Activated T-helper 1 cell treated with anti-CD3 and anti-CD28 coated beads, Interleukin-12 subunit alpha, Interleukin-12 subunit beta, Interleukin-2, Interleukin-4 antibody, amounts not matched to agents 30 ng/mL and 10 ng/mL and 1 ng/mL, durations not matched to agents 14 hours and 24 hours and 36 hours (primary cell): Measurements from ENCODE around the gene SDHAF3. TPM values are rescaled to one million over a fixed set of nuclear protein-coding genes. Genes with fewer than 3 reads are reported as not detected.
"Not testable (repeated sequence)": the region's sequence is repeated elsewhere in the genome, so short reads cannot be mapped to it uniquely, and the experiment has no call there.

Source experiments
- DNase-seq: peaks from one replicate; pipeline ENCODE4 v3.0.0; 2021; ENCODE audit warnings: low spot score
- H3K27ac Mint-ChIP-seq: one replicate; pipeline ENCODE4 v1.8.0; 2021; ENCODE audit warnings: mild to moderate bottlenecking, mixed read lengths
- H3K27me3 Mint-ChIP-seq: one replicate; pipeline ENCODE4 v1.8.0; 2022; ENCODE audit warnings: mild to moderate bottlenecking, moderate library complexity, mixed read lengths; ENCODE audit not compliant: insufficient read depth
- H3K36me3 Mint-ChIP-seq: one replicate; pipeline ENCODE4 v1.8.0; 2021; ENCODE audit warnings: low read depth, mixed read lengths
- H3K4me1 Mint-ChIP-seq: one replicate; pipeline ENCODE4 v1.8.0; 2021; ENCODE audit warnings: low read depth, mixed read lengths
- H3K4me3 Mint-ChIP-seq: one replicate; pipeline ENCODE4 v1.8.0; 2021; ENCODE audit warnings: mild to moderate bottlenecking, moderate library complexity, mixed read lengths
- H3K9me3 Mint-ChIP-seq: one replicate; pipeline ENCODE4 v1.8.0; 2021; ENCODE audit warnings: mixed read lengths
- intact Hi-C: fragments of 100-400 bp; cut with micrococcal nuclease; formaldehyde crosslinking; loops from one replicate; pipeline ENCODE4 v1.15.1; 2024
- total RNA-seq: library from RNA; stranded (reverse); gene quantifications from 2 replicates; pipeline ENCODE4 v1.2.3, GENCODE V29; 2022

Gene SDHAF3
- total RNA-seq, result 24.1 and 25.4 TPM in 2 replicates

DNA sequence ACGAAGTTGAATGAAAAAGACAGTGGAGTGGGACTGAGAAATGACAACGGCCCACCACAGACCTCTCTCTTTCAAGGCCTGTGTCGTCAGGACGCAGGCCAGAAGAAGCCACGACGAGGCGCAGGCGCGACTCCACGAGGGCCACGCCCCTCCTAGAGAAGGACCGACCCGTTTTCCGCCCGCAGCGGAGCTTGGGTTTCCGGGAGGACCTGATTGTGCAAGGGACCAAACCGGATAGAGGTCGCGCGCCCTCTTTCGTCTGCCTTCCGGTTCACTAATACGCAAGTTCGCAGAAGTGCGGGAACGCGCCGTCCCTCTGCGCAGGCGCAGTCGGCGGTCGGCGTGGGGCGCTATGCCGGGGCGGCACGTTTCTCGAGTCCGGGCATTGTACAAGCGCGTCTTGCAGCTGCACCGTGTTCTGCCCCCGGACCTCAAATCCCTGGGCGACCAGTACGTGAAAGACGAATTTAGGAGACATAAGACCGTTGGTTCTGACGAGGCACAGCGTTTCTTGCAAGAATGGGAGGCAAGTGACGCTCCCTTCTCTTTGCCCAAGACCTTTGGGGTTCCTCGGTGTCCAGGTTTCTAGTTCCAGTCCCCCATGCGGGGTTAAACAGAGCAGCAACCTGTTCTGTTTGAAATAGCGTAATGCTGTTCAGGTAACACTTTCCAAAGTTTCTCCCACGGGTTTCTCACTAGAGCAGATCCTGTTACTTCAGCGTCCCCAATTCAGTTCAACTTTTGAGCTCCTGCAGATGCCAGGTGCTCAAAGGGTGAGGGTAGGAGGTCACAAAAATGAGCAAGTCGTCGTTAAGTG lies at the start of gene SDHAF3:
Gene SDHAF3, plus strand, starts transcription at position 327 of the 817 bp plus-strand sequence. Its CDS starts 26 bp downstream, at position 353.
- H3K4me1 Mint-ChIP-seq, result peaks cover 37% of the 10 kb centered on the region
- no peaks in the 10 kb centered on the region for H3K27me3 Mint-ChIP-seq
- peaks cover 7% of the 10 kb centered on the region for H3K36me3 Mint-ChIP-seq
- H3K27ac Mint-ChIP-seq, result peak within 1 kb of the TSS; percentile 91
- peaks cover 14% of the 10 kb centered on the region for H3K9me3 Mint-ChIP-seq
- peak; percentile 97 for DNase-seq
- H3K4me3 Mint-ChIP-seq, result peak within 1 kb of the TSS; percentile 94
- intact Hi-C loops, result loop anchor here (1.0 to 10.0 kb wide), 9 partner anchors 60 to 990 kb away; partner anchors contain the start of genes ASNS, LMTK2 and SEM1

DNA sequence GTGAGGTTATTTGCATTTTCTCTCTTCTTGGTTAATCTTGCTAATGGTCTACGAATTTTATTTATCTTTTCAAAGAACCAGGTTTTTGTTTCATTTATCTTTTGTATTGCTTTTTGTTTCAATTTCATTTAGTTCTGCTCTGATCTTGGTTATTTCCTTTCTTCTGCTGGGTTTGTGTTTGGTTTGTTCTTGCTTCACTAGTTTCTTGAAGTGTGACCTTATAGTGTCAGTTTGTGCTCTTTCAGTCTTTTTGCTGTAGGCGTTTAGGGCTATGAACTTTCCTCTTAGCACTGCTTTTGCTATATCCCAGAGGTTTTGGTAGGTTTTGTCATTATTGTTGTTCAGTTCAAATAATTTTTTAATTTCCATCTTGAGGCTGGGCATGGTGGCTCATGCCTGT lies 45.5 kb upstream of the SDHAF3 start:
- H3K27ac Mint-ChIP-seq, H3K36me3 Mint-ChIP-seq, H3K9me3 Mint-ChIP-seq, H3K4me1 Mint-ChIP-seq, intact Hi-C loops, DNase-seq, H3K27me3 Mint-ChIP-seq, H3K4me3 Mint-ChIP-seq: not testable (repeated sequence)

DNA sequence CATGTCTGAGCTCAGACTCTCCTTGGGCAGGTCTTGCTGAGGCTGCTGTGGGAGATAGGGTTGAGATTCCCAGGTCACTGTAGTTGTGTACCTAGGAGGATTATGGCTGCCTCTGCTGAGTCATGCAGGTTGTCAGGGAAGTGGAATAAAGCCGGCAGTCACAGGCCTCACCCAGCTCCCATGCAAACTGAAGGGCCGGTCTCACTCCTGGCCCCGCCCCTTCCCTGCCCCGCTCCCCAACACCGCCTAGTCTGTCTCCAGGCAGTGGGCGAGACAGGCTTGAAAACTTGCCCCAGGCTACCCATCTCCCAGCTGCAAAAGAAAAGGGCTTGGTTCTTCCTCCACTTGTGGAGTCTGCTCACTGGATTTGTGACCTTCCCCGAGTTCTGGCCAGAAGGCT lies 41.6 kb upstream of the SDHAF3 start:
- Mint-ChIP-seq H3K36me3 (no peaks in the 10 kb centered on the region), H3K27me3 (peaks cover 5% of the 10 kb centered on the region), H3K4me1 (no peaks in the 10 kb centered on the region), H3K4me3 (no peak overlapping the region), H3K27ac (no peak overlapping the region), H3K9me3 (no peaks in the 10 kb centered on the region)
- DNase-seq, result no peak
- intact Hi-C loops, result no loop called here

DNA sequence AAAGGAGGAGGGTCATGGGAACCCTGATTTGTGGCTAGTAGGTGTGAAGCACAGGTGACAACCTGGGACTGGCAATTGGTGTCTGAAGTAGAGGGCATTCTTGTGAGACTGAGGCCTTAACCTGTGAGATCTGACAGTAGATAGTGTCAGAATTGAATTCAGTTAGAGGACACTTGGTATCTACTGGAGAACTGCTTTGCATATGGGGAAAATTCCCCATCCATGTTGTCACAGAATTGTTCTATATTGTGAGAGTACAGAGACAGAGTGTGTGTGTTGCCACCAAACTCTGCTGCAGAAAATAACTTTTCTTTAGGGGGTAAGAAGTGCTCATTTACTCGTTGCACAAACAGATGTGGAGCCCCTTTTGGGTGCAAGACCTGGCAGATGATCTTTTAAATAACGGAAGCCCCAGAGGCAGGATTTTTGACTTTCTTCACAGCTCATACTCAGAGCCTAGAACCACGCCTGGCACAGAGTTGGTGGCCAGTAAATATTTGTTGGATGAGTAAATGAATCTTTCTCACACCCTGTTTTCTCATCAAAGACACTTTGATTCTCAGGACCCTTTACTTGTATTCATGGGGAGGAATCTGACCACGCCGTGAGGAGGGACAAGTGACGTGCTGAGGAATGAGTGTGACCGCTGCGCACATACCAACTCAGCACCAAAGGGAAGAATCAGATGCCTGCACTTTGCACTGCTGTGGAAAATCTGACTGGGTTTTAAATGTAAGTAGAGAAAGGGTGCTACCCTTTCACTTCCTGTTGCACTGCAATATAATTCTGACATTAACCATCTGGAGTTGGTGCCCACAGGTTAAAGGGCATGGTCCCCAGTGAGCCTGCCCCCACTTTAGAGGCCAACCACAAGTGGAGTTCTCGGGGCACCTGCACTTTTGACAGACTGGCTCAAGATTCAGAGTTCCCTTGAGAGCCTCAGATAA lies 39.2 kb upstream of the SDHAF3 start:
- Mint-ChIP-seq H3K27me3 (peaks cover 5% of the 10 kb centered on the region), H3K27ac (no peak overlapping the region), H3K4me1 (no peaks in the 10 kb centered on the region), H3K4me3 (no peak overlapping the region), H3K36me3 (no peaks in the 10 kb centered on the region), H3K9me3 (no peaks in the 10 kb centered on the region)
- DNase-seq, result no peak
- intact Hi-C loops, result no loop called here

DNA sequence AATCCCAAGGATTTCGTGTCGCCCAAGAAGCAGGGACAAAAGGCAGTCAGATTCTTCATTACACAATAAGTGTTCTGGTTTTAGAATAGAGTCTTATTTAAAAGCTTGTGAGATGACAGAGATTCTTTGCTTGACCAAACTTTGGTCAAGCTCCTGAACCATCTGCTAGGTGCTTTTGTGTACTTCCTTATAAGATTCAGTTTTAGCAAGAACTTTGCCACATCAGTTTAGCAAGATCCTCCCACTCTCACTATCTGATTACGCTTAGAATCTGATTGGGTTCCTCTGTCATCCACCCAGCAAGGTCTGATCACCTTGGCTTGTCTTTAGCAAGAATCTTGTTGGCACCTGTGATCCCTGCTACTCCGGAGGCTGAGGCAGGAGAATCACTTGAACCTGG lies 38.2 kb upstream of the SDHAF3 start:
- no peaks in the 10 kb centered on the region for H3K36me3 Mint-ChIP-seq
- H3K27me3 Mint-ChIP-seq, result peaks cover 8% of the 10 kb centered on the region
- intact Hi-C loops, result no loop called here
- H3K9me3 Mint-ChIP-seq, result no peaks in the 10 kb centered on the region
- DNase-seq, result no peak
- H3K27ac Mint-ChIP-seq, result no peak overlapping the region
- no peak overlapping the region for H3K4me3 Mint-ChIP-seq
- H3K4me1 Mint-ChIP-seq, result no peaks in the 10 kb centered on the region

DNA sequence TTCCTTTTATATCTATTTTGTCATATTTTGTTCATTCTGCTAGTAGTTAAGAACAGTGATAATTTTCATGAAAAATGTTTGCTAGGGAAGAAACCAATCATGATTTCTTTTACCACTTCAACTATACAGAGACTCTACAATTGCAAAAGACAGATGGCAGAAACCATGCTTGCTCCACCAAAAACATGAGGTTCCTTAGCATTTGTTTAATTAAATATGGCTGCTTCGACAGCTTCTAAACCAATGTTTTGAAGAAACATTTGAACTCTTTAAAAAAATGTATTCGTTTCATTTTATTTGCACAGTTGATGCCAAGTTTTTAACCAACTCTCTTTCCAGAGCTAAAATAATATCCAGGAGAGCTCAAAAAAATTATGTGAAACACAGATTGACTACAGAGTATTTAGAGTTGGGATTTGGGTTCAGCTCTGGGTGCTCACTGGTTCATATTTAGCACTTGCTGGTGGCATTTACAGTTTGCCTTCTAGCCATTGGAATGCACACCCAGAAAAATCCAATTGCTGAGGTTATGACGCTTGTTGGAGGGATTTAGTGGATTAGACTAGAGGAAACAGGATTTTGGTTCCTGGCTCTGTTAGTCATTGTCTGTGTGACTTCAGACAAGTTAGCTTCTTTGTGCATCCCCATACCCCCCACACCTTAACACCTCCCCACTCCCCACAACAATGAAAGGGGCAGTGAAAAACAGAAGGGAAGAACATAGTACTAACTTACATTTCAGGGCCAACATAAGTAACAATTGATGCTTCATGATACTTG lies 35.8 kb upstream of the SDHAF3 start:
- no peak overlapping the region for H3K4me3 Mint-ChIP-seq
- H3K4me1 Mint-ChIP-seq, result no peaks in the 10 kb centered on the region
- no peak for DNase-seq
- H3K9me3 Mint-ChIP-seq, result no peaks in the 10 kb centered on the region
- H3K27me3 Mint-ChIP-seq, result peaks cover 9% of the 10 kb centered on the region
- H3K27ac Mint-ChIP-seq, result no peak overlapping the region
- intact Hi-C loops, result no loop called here
- no peaks in the 10 kb centered on the region for H3K36me3 Mint-ChIP-seq

DNA sequence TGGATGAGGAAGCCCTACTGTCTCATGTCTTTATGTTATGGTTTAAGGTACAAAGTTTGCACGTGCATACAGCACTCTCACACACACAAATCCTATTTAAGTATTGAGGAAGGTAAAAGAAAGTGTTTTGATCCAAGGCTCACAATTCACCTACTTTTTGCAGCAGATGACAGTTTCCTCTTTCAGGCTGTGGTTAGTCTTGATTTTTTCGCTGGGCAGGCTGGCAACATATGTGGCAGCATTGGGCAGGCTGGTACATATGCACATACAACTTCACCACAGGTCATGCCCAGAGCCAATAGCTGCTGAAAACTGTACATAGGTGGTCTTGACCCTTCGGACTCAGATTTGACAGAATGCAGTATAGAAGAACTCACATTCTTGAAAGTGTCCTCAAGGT lies 29.1 kb upstream of the SDHAF3 start:
- Mint-ChIP-seq H3K27me3 (peaks cover 21% of the 10 kb centered on the region), H3K4me3 (no peak overlapping the region), H3K36me3 (no peaks in the 10 kb centered on the region), H3K9me3 (no peaks in the 10 kb centered on the region), H3K4me1 (no peaks in the 10 kb centered on the region), H3K27ac (no peak overlapping the region)
- no peak for DNase-seq
- intact Hi-C loops, result no loop called here

DNA sequence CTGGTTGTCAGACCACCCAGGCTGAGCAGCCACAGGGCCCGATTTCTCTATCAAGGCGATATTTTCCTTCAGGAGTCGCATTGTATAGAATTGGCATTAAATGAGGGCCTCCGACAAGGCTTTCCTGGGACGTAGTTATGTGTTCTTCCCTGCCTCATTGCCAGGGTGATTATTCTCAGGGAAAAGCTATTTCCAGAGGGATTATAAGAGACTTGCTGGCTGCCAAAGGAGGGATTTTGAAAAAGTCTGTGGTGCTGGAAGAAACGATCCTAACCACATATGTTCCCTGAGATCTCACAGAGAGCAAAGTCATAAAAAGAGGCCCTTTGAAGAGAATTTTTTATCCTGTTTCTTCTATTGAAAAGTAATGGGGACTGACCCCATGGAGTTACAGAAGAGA lies 27.7 kb upstream of the SDHAF3 start:
- Mint-ChIP-seq H3K27ac (no peak overlapping the region), H3K4me1 (no peaks in the 10 kb centered on the region), H3K36me3 (no peaks in the 10 kb centered on the region), H3K9me3 (no peaks in the 10 kb centered on the region), H3K27me3 (peaks cover 19% of the 10 kb centered on the region), H3K4me3 (no peak overlapping the region)
- no peak for DNase-seq
- intact Hi-C loops, result no loop called here

DNA sequence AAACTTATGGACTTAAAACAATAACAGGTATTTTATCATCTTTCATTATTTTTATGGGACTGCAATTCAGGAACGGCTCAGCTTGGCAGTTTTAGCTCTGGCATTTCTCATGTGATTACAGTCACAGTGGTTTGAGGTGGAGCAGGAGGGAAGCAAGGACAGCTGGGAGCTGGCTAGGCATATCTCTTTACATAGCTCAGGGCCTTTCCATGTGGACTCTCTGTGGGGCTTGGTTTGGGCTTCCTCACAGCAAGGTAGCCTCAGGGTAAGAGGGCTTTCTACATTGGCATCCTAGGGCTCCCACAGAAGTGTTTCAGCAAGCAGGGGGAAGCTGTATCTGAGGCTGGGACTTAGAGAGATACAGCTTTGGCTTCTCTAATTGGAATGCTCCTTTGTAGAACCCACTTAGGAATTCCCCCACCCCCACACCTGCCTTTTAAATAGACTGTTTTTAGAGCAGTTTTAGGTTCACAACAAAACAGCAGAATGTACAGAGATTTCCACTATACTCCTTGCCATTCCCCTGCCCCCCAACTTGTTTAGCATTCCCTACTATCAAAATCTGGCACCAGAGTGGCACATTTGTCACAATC lies 26.6 kb upstream of the SDHAF3 start:
- H3K4me1 Mint-ChIP-seq, result no peaks in the 10 kb centered on the region
- H3K27ac Mint-ChIP-seq, result no peak overlapping the region
- intact Hi-C loops, result no loop called here
- peaks cover 19% of the 10 kb centered on the region for H3K27me3 Mint-ChIP-seq
- H3K4me3 Mint-ChIP-seq, result no peak overlapping the region
- H3K9me3 Mint-ChIP-seq, result no peaks in the 10 kb centered on the region
- H3K36me3 Mint-ChIP-seq, result no peaks in the 10 kb centered on the region
- DNase-seq, result no peak

DNA sequence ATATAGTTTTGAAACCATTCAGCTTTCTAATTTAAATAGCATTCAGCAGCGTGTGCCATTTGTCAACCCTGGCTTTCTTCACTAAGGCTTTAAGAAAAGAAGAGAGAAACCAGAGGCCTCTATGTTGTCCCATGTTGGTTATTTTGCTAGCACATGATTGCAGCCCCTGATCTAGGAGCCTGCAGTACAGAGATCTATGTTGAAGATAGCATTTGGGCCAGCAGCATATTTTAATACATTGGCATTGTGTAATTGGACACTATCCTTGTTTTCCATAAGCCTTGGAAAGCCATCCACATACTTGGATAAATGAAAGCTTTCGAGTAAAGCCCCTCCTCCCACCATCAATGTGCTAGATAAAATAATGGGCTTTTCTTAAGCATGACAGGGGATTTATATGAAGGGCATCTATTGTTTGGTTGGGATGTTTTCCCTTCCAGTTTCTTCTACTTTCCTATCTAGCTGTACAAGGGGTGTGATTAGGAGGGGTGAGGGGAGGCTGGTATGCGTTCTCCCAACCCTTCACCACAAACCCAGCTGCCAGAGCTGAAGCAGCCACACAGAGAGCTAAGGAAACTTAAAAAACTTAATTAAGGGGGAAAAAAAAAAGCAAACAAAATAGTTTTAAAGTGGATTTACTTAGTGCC lies 23.1 kb upstream of the SDHAF3 start:
- no peak overlapping the region for H3K27ac Mint-ChIP-seq
- intact Hi-C loops, result no loop called here

DNA sequence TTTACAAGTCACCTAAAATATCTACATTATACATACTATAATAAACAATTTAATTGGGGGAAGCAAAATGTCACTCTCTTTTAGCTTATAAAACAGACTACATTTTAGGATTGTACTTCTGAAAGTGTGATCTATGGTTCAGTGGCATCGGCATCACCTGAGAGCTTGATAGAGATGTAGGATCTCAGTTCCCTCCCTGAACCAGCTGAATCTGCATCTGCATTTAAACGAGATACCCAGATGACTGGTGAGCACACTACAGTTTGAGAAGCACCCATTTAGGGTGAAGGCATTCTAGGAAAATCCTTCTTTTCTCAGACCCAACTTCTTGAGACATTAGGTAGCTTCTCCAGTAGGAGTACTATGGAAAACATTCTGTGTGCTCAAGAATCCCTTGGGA lies 21.5 kb upstream of the SDHAF3 start:
- Mint-ChIP-seq H3K4me3 (no peak overlapping the region), H3K27me3 (peaks cover 10% of the 10 kb centered on the region), H3K4me1 (no peaks in the 10 kb centered on the region), H3K27ac (no peak overlapping the region), H3K9me3 (no peaks in the 10 kb centered on the region), H3K36me3 (no peaks in the 10 kb centered on the region)
- intact Hi-C loops, result no loop called here
- DNase-seq, result no peak

More for the DNA sequence above, 23.1 kb upstream of the SDHAF3 start:
- Mint-ChIP-seq H3K4me1 (no peaks in the 10 kb centered on the region), H3K36me3 (no peaks in the 10 kb centered on the region), H3K9me3 (no peaks in the 10 kb centered on the region), H3K4me3 (no peak overlapping the region), H3K27me3 (peaks cover 16% of the 10 kb centered on the region)
- no peak for DNase-seq

DNA sequence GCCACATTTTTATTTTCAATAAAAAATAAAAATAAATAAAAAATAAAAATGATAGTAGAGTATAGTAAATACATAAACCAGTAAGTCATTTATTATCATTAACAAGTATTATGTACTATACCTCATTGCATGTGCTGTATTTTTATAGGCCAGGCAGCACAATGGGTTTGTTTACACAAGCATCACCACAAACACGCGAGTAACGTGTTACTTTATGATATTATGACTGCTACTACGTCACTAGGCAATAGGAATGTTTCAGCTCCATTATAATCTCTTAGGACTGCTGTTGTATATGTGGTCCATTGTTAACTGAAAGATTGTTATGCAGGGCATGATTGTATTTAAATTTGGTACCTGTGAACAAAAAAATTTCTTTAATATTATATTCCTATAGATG lies 20.8 kb upstream of the SDHAF3 start:
- no peaks in the 10 kb centered on the region for H3K9me3 Mint-ChIP-seq
- no peak overlapping the region for H3K27ac Mint-ChIP-seq
- no peak for DNase-seq
- H3K27me3 Mint-ChIP-seq, result peaks cover 7% of the 10 kb centered on the region
- H3K4me3 Mint-ChIP-seq, result no peak overlapping the region
- no peaks in the 10 kb centered on the region for H3K4me1 Mint-ChIP-seq
- intact Hi-C loops, result no loop called here
- no peaks in the 10 kb centered on the region for H3K36me3 Mint-ChIP-seq
